HepG2 (cell line): ENCODE results near the gene KIF1C. TPM values are rescaled to one million over a fixed set of nuclear protein-coding genes. Genes with fewer than 3 reads are reported as not detected.

Source experiments
- ATRX ChIP-seq: sonication (generic); formaldehyde crosslinking; IDR thresholded peaks from 2 replicates; pipeline ENCODE4 v1.4.0; 2020; ENCODE audit warnings: missing genetic modification reagents, borderline replicate concordance
- CC2D1A ChIP-seq: sonication (generic); formaldehyde crosslinking; IDR thresholded peaks from 2 replicates; pipeline ENCODE4 v1.8.1; 2023; ENCODE audit warnings: mild to moderate bottlenecking, missing genetic modification reagents
- ETV5 ChIP-seq: IDR thresholded peaks from 2 replicates; pipeline ENCODE4 v1.6.1; 2018; ENCODE audit warnings: missing biosample characterization, missing genetic modification reagents, inconsistent platforms, borderline replicate concordance
- HMG20A ChIP-seq: IDR thresholded peaks from 2 replicates; pipeline ENCODE4 v1.6.1; 2016; ENCODE audit warnings: borderline replicate concordance
- HNF4A ChIP-seq: sonication (generic); formaldehyde crosslinking; IDR thresholded peaks from 2 replicates; pipeline ENCODE4 v1.4.0; 2020; ENCODE audit warnings: missing genetic modification reagents
- HNRNPLL ChIP-seq: fragments of 200-400 bp; formaldehyde crosslinking; IDR thresholded peaks from 2 replicates; pipeline ENCODE4 v1.6.1; 2017; ENCODE audit warnings: mild to moderate bottlenecking, low read depth, low read length; ENCODE audit not compliant: poor library complexity, severe bottlenecking
- HOXA5 ChIP-seq: sonication (generic); formaldehyde crosslinking; IDR thresholded peaks from 2 replicates; pipeline ENCODE4 v1.4.0; 2020; ENCODE audit warnings: missing genetic modification reagents
- KDM5B ChIP-seq: sonication (generic); formaldehyde crosslinking; IDR thresholded peaks from 2 replicates; pipeline ENCODE4 v1.4.0; 2020; ENCODE audit warnings: missing genetic modification reagents, mild to moderate bottlenecking, borderline replicate concordance
- MATR3 ChIP-seq: sonication (generic); formaldehyde crosslinking; IDR thresholded peaks from 2 replicates; pipeline ENCODE4 v1.4.0; 2020; ENCODE audit warnings: missing genetic modification reagents
- MLLT10 ChIP-seq: sonication (generic); formaldehyde crosslinking; IDR thresholded peaks from 2 replicates; pipeline ENCODE4 v1.4.0; 2020; ENCODE audit warnings: missing genetic modification reagents
- POLR2AphosphoS5 ChIP-seq: IDR thresholded peaks from 2 replicates; pipeline ENCODE4 v1.6.1; 2012; ENCODE audit warnings: low read depth, low read length
- RFX1 ChIP-seq: fragments of 450-650 bp; IDR thresholded peaks from 2 replicates; pipeline ENCODE4 v1.6.1; 2017
- SKI ChIP-seq: fragments of 450-650 bp; IDR thresholded peaks from one replicate; pipeline ENCODE4 v1.6.1; 2018; ENCODE audit warnings: mild to moderate bottlenecking; ENCODE audit not compliant: partially characterized antibody
- STAG1 ChIP-seq: sonication (generic); formaldehyde crosslinking; IDR thresholded peaks from 2 replicates; pipeline ENCODE4 v1.4.0; 2020; ENCODE audit warnings: missing genetic modification reagents
- ZNF318 ChIP-seq: sonication (generic); formaldehyde crosslinking; IDR thresholded peaks from 2 replicates; pipeline ENCODE4 v1.4.0; 2020; ENCODE audit warnings: mild to moderate bottlenecking, missing genetic modification reagents
- ZNF430 ChIP-seq: sonication (generic); formaldehyde crosslinking; IDR thresholded peaks from 2 replicates; pipeline ENCODE4 v1.9.0; 2021; ENCODE audit warnings: mild to moderate bottlenecking, missing genetic modification reagents
- ZNF564 ChIP-seq: sonication (generic); formaldehyde crosslinking; IDR thresholded peaks from 2 replicates; pipeline ENCODE4 v1.8.1; 2023; ENCODE audit warnings: mild to moderate bottlenecking, missing genetic modification reagents
- ZNF577 ChIP-seq: sonication (generic); formaldehyde crosslinking; IDR thresholded peaks from 2 replicates; pipeline ENCODE4 v1.4.0; 2020; ENCODE audit warnings: mild to moderate bottlenecking, low read depth, missing genetic modification reagents, borderline replicate concordance
- ZSCAN22 ChIP-seq: sonication (generic); formaldehyde crosslinking; IDR thresholded peaks from 2 replicates; pipeline ENCODE4 v1.4.0; 2020; ENCODE audit warnings: mild to moderate bottlenecking, missing genetic modification reagents
- polyA plus RNA-seq, 8 experiments: library from polyadenylated mRNA; depleted of rRNA in 3 of 8; stranded (reverse) in 7 of 8; unstranded in 1 of 8; fragments of >200 nt; fragmentation: Illumina TruSeq in 4 of 8; extraction: Trizol in 4 of 8; gene quantifications; 2 replicates each; pipeline versions ENCODE4 v1.2.1 to v1.2.3, GENCODE V29; 2011 to 2016; ENCODE audit warnings: low read depth in 4 of 8, missing spikeins in 1 of 8, mixed read lengths in 1 of 8; ENCODE audit not compliant: insufficient read depth in 1 of 8
- total RNA-seq, 5 experiments: library from RNA; depleted of rRNA; stranded (reverse); fragments of >200 nt; fragmentation: Illumina TruSeq; extraction: Trizol; gene quantifications; 2 replicates each; pipeline ENCODE4 v1.2.3, GENCODE V29; 2016; ENCODE audit warnings: low read depth in 1 of 5
- TF ChIP-seq, protein P1 (sequence below): sonication (generic); formaldehyde crosslinking; IDR thresholded peaks from 2 replicates; pipeline ENCODE4 v1.9.0; 2021; ENCODE audit warnings: missing genetic modification reagents, mild to moderate bottlenecking, borderline replicate concordance
- TF ChIP-seq, protein P2 (sequence below): IDR thresholded peaks from 2 replicates; pipeline ENCODE4 v1.6.1; 2016; ENCODE audit warnings: missing genetic modification reagents, missing compliant biosample characterization

KIF1C gene
- total and polyA plus RNA-seq, 2 of the 13 experiments (the other 11 are each of a cell fraction or from before 2014, with no cell fraction given), result 70.0 to 104 TPM

- TF ChIP-seq KDM5B (CRISPR knock-in tag), result peak; percentile 43; the same call in 1 of the 2 replicates
- TF ChIP-seq, protein P1, sequence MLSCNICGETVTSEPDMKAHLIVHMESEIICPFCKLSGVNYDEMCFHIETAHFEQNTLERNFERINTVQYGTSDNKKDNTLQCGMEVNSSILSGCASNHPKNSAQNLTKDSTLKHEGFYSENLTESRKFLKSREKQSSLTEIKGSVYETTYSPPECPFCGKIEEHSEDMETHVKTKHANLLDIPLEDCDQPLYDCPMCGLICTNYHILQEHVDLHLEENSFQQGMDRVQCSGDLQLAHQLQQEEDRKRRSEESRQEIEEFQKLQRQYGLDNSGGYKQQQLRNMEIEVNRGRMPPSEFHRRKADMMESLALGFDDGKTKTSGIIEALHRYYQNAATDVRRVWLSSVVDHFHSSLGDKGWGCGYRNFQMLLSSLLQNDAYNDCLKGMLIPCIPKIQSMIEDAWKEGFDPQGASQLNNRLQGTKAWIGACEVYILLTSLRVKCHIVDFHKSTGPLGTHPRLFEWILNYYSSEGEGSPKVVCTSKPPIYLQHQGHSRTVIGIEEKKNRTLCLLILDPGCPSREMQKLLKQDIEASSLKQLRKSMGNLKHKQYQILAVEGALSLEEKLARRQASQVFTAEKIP (CRISPR knock-in tag), result no peak
- no peak for TF ChIP-seq RFX1
- TF ChIP-seq HNRNPLL, result peak; percentile 97
- no peak for TF ChIP-seq ZNF564
- TF ChIP-seq HOXA5, result no peak; the same call in 1 of the 2 replicates
- TF ChIP-seq ETV5 (CRISPR knock-in tag), result no peak
- TF ChIP-seq POLR2AphosphoS5, result peak; percentile 43; the same call in 1 of the 2 replicates
- no peak for TF ChIP-seq MATR3 (CRISPR knock-in tag)
- no peak for TF ChIP-seq ZNF318 (CRISPR knock-in tag)
- peak; percentile 66; the same call in 1 of the 2 replicates for TF ChIP-seq ZNF430 (CRISPR knock-in tag)
- no peak for TF ChIP-seq ATRX (CRISPR knock-in tag)
- no peak for TF ChIP-seq STAG1 (CRISPR knock-in tag)
- TF ChIP-seq HNF4A (CRISPR knock-in tag), result no peak
- no peak for TF ChIP-seq HMG20A (CRISPR knock-in tag)
- TF ChIP-seq, protein P2, sequence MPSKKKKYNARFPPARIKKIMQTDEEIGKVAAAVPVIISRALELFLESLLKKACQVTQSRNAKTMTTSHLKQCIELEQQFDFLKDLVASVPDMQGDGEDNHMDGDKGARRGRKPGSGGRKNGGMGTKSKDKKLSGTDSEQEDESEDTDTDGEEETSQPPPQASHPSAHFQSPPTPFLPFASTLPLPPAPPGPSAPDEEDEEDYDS (CRISPR knock-in tag), result peak; percentile 35
- TF ChIP-seq ZSCAN22 (CRISPR knock-in tag), result no peak
- no peak for TF ChIP-seq MLLT10 (CRISPR knock-in tag)
- TF ChIP-seq CC2D1A, result no peak
- TF ChIP-seq ZNF577, result no peak
- TF ChIP-seq SKI, result no peak
These were observed 30.8 kb upstream of the KIF1C start (continued) for GRCh38 chr17:4966844-4967538.
